Activated CD4-positive, CD25-positive, alpha-beta regulatory T cell treated with anti-CD3 and anti-CD28 coated beads, Interleukin-2, amount 50 U/mL, for 72 hours (primary cell): ENCODE data around the gene MICOS13.
"Not testable (repeated sequence)": the region's sequence is repeated elsewhere in the genome, so short reads cannot be mapped to it uniquely, and the experiment has no call there.

Experiments
- DNase-seq: peaks from one replicate; pipeline ENCODE4 v3.0.0; 2021

Gene MICOS13, protein sequence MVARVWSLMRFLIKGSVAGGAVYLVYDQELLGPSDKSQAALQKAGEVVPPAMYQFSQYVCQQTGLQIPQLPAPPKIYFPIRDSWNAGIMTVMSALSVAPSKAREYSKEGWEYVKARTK

GRCh38 chr19:5680437-5681368 lies at the start of gene MICOS13, which contains the start of gene HSD11B1L:
TSS of gene MICOS13 (minus strand) at chr19:5680516. CDS start at chr19:5680486, 30 bp downstream.
TSS of gene HSD11B1L (plus strand) at chr19:5681027. CDS start at chr19:5684833, 3,806 bp downstream.
- DNase-seq: peak; percentile 99

GRCh38 chr19:5727453-5728050 lies 47.2 kb upstream of the MICOS13 start:
- no peak for DNase-seq

- peak; percentile 97 for DNase-seq
These were observed 39.9 kb upstream of the MICOS13 start, which contains the start of the genes CATSPERD and LONP1 for GRCh38 chr19:5719961-5720790. TSS of gene CATSPERD (plus strand) at chr19:5720637. CDS start at chr19:5720738, 101 bp downstream. TSS of gene LONP1 (minus strand) at chr19:5720146. CDS start at chr19:5720132, 14 bp downstream.

DNA sequence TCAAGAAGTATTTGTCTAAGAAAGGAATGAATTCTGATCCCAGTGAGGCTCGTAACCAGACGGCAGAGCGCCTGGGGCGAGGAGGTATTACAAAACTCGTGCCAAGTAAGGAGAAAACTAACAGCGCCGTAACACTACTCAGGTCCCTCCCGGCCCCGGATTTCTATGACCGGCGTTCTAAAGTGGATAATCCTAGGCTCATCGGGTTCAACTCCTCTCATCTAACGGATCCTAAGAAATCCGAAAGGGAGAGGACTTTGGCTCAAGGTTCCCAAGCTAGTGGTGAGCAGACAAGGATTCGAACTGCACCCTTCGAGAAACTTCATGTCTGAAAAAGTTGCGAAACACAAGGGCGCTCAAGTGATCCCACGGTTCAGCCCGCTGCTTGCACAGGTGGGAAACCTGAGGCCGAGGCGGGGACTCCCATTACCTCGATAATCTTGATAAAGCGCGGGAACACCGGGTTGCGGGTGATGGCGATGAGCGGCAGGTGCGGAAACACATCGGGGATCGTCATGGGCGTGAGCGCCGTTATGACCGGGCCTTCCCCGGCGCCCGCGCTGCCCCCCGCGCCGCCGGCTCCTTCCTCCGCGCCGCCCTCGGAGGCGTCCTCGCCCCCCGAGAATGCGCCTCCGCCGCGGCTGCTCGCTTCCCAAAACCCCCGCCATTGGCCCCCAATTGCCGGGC lies 39.1 kb upstream of the MICOS13 start:
- DNase-seq: peak; percentile 44

GRCh38 chr19:5718579-5719273 lies 38.4 kb upstream of the MICOS13 start:
- no peak for DNase-seq

GRCh38 chr19:5718037-5718578 lies 37.8 kb upstream of the MICOS13 start:
- no peak for DNase-seq

- no peak for DNase-seq
These were observed 37.1 kb upstream of the MICOS13 start for GRCh38 chr19:5717215-5717935.

GRCh38 chr19:5714816-5715215 lies 34.5 kb upstream of the MICOS13 start:
- no peak for DNase-seq

- DNase-seq: no peak
These were observed 32.9 kb upstream of the MICOS13 start for GRCh38 chr19:5713228-5713627.

- no peak for DNase-seq
These were observed 31.4 kb upstream of the MICOS13 start for GRCh38 chr19:5711713-5712161.

DNA sequence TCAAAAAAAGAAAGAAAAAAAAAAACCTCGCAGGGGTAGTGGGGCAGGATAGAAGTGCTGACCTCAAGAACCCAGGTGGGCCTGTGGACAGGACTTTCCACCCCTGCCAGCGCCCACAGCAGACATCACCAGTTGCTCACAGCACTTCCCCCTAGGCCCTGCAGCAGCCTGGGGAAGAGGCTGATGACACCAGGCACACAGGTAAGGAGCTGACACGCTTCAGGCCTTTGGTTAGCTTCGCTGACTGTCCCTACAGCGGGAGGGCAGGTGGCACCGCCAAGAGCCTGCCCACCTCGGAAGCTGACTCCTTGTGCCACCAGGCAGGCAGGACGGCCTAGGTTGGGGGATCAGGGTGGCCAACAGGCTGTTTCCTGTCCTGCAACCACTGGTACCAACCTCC lies 30.7 kb upstream of the MICOS13 start:
- DNase-seq: no peak

DNA sequence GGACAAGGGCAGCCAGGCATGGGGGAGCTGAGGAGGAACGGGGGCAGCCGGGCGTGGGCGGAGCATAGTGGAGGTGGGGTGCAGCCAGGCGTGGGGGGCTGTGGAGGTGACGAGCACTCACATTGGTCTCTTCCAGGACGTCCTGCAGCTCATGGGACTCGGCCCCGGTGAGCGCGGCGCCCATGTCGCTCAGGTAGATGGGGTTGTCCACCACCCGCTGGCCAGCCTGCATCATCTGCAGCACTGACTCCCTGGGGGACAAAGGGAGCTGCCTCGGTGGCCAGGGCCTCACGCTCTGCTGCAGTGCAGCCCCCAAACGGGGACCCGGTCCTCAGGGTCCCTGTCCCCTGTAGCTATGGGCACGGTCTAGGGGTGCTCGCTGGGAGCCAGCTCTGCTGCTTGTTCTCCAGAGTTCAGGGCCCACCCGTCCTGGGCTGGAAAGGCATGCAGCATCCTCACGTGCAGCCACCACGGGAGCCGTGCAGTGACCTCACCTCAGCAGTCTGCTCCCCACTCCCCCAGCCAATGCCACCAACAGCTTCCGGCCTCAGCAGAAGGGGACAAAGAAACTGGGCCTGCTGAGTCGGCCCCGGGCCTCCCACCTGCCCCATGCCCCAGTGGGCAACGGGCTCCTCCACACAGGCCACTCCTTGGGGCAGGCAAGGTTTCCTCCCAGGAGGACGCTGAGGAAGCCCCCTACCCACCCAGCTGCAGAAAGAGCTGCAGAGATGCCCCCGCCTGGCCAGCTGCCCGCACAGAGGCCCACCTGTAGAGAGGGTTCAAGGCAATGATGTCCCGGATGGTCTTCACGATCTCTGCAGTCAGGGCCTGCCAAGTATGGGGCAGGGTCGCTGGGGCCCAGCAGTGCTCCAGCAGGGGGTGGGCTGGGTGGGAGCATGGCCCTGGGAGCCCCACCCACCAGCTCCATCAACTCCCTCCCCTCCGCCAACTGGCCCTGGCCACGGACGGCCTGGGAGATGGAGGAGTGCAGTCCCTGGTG lies 27.6 kb upstream of the MICOS13 start:
- no peak for DNase-seq

DNA sequence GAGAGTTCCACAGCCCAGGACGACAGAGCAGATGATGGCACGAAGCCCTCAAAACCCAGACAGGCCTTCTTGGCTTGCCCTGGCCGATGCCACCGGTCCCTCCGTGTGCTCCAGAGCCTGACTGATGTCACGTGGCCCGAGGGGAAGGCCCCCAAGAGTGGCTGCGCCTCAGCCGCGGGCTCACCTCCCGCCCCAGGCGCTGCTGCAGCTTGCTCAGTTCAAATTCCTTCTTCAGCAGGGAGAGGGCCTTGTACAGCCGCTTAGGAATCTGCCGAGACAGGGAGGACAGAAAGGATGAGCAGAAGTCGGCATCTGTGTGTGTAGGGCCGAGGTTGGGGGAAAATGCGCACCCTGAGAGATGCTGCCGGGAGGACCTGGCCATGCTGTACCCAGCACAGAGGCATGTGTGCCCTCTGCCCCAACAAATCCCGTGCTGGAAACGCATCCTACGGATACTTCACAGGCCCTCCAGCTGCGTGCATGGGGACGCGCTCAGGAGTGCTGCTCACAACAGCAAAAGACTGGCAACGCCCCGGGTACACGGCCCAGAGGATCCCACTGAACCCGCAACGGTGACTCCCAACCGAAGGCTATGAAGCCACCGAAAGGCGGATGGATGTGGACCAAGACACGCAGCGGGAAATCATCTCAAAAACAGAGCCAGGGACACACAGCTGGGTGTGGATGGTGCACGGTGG lies 26.7 kb upstream of the MICOS13 start:
- DNase-seq: no peak

GRCh38 chr19:5705552-5705951 lies 25.2 kb upstream of the MICOS13 start:
- no peak for DNase-seq

DNA sequence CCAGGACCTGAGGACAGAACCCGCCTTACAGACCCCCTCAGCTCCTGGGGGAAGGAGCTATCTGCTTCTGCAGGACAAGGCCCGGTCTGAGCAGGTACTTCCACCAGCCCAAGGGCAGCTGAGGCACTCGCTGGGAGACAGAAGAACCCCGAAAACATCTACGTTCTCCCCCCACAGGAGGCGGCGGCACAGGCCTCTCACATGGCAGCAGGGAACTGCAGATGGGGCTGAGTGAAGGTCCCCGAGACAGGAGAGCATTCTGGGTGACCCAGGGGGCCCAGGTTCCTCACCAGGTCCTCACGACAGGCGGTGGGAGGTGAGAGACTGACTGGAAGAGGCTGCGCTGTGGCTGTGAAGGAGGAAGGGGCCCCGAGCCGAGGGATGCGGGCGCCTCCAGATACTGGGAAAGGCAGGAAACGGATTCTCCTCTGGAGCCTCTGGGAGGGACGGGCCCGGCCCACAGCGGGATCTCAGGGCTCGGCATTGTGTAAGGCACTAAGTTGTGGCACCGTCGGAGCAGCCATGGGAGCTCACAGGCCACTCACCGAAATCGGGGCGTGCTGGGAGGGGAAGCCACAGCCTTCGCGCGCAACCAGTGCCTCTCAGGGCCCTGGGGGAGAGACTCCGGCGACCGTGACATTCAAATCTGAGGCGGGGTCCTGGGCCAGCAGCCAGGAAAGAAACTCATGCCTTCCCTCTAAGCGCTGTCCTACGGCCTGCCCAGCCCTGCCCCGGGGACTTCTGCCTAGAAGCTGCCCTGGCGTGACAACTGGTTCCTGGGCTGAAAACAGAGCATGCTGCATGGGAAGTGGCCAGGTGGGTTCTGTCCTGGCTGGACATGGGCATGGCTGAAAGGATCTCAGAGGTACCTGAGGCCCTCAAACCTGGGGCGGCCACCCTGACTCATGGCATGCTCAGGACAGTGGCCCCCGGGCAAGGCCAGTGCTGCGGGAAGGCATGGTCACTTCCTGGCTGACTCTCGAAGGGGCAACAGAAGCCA lies 23.8 kb upstream of the MICOS13 start:
- DNase-seq: no peak

- not testable (repeated sequence) for DNase-seq
These were observed 21.7 kb upstream of the MICOS13 start for GRCh38 chr19:5702053-5702410.

GRCh38 chr19:5700455-5701092 lies 20.3 kb upstream of the MICOS13 start:
- DNase-seq: no peak
